Kidney tubule cell (primary cell): Measurements from ENCODE around the gene GPR137B.

Experiments
- DNase-seq: peaks from one replicate; pipeline ENCODE4 v3.0.0-alpha.2; 2018; ENCODE audit warnings: low spot score

The GPR137B gene

GRCh38 chr1:236200925-236201324, 58.6 kb downstream of the GPR137B start:
- no peak for DNase-seq

DNA sequence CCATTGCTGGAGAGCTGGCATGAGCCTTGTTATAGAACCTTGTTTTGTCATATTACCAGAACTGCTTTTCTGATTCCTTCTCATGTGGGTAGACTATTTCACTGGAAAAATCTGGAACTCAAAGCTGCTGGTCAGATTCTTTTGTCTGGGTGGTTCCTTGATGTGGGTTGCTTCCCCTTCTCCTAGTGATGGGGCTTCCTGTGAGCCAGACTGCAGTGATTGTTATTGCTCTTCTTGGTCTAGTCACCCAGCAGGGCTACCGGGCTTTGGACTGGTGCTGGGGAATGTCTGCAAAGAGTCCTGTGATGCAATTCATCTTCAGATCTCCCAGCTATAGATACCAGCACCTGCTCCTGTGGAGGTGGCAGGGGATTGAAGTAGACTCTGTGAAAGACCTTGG, 59.4 kb downstream of the GPR137B start:
- no peak for DNase-seq

DNA sequence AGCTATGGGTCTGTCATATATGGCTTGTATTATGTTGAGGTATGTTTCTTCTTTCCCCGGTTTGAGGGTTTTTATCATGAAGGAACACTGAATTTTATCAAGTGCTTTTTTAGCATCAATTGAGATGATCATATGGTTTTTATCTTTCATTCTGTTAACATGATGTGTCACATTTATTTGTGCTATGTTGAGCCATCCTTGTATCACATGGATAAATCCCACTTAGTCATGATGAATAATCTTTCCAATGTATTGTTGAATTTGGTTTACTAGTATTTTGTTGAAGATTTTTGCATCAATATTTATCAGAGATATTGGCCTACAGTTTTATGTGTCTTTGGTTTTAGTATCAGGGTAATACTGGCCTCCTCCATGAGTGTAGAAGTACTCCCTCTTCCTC, 61.7 kb downstream of the GPR137B start:
- no peak for DNase-seq

DNA sequence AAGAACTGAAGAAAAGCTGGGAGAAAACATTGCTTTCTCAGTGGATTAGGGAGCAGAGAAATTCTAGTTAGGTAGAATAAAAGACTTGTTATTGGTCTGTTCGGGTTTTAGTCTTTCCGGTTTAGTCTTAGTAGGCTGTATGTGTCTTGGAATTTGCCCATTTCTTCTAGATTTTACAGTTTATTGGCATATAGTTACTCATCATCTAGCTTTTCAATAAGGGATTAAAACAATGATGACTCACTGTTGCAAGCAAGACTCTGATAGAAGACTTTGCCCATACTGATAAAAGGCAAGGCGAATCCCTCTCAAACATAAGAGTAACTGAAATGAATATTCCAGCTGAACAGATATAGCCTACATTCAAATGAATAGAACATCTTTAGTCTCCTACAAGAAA, 62.3 kb downstream of the GPR137B start:
- DNase-seq = no peak

DNA sequence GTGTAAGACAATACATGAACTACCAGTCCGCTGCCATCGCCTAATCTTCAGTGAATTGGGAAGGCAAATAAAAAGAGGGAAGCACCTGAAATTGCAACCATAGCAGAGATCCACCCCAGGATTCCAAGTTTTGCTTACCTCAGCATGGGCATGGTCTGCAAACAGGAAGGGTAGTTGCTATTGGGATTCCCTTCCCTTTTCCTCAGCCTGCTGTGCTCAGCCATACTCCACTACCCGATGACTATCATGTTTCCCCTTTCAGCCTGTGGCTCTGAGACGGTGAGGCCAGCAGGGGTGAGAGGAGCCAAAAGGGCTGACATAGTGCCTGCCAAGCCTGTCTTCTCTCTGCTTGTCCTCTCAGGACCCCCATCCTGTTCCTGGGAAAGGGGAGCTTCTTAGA, 64.2 kb downstream of the GPR137B start:
- no peak for DNase-seq

DNA sequence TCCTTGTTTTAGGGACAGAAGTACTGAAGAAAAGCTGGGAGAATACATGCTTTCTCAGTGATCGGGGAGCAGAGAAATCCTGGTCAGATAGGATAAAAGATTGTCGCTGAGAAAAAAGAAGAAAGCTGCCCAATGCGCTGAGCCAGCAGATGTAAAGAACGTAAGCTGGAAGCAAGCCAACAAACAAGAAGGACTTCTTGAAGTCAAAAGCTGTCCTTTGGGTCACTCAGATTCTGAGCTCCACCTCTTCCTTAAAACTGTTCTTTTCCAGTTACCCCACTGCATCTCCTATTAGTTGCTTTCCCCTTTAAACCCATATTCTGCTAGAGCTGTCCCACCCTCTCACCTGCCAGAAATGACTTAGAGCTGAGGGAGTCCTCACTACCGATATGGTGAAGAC, 64.8 kb downstream of the GPR137B start:
- no peak for DNase-seq

- no peak for DNase-seq
Observed at GRCh38 chr1:236207569-236207968, 65.2 kb downstream of the GPR137B start.

DNA sequence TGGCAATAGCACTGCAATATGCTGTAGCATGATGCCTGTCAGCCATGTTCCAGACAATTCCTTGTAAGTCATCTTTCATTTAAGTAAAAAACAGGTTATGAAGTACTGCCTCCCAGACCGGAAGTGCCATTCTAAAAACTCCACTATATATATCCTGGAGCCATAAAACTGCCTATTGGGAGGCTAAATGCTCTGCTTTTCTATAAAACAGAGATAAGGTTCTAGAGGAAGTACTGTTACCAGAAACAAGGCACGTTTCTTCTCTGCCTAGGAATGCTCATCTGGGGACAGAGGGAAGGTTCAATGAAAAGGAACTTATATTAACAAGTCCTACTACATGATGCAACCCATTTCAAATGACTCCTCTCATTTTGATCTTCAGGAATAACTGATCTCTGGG, 66.8 kb downstream of the GPR137B start:
- DNase-seq = no peak

GRCh38 chr1:236209713-236210112, 67.4 kb downstream of the GPR137B start:
- no peak for DNase-seq

- DNase-seq = no peak
Observed at GRCh38 chr1:236211815-236212214, 69.5 kb downstream of the GPR137B start.

DNA sequence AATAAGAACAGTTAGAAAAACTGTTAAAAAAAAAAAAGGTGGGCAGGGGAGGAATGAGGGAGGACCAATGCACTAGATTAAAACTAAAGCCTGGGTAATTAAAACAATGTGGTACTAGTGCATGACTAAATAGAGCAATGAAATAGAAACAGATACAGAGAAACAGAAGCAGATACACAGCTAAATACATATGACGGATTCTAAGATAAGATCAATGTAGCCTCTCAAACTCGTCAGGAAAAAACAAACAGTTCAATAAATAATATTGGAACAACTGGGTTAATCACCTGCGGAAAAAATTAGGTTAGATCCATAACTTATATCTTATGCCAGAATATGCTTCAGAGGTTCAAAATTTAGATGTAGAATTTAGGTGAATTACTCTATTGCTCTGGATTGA, 71.2 kb downstream of the GPR137B start:
- DNase-seq = no peak

DNA sequence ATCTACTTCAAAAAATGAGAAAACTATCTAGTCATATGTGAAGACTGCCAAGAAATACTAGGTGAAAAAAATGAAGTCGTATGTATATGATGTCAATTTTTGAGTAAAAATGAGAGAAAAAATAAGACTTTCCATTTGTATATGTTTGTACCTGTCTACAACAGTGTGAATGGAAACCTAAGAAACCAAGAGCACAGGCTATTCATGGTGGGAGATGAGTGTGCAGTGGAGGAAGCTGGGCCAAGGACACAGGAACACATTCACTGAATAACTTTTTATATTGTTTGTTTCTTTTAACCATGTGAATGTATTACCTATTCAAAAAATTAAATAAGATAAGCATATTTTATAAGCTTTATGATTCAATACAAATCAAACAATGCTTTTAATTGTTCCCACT, 72.4 kb downstream of the GPR137B start:
- DNase-seq = no peak

DNA sequence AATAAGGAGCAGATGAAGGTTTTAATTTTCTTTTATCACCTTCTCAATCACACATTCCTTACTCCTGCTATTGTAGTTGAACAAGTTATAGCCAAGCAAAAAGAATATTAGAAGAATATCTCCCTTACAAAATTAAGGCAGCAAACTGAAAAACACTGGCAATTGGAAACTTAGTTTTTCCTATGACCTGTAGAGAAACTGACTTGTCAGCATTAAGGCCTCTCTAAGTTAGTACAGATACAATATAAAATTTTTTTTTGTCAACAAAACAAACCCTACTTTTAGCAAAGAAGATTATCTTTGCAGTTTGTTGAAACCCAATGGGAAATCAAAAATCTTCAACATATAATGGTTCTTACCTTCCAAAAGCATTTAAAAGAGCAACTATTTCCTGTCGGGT, 78.1 kb downstream of the GPR137B start:
- no peak for DNase-seq

GRCh38 chr1:236222632-236223031, 80.3 kb downstream of the GPR137B start:
- no peak for DNase-seq

GRCh38 chr1:236228411-236228810, 86.1 kb downstream of the GPR137B start:
- no peak for DNase-seq

- DNase-seq = peak; percentile 9
Observed at GRCh38 chr1:236235116-236235515, 92.8 kb downstream of the GPR137B start.

- no peak for DNase-seq
Observed at GRCh38 chr1:236239092-236239585, 96.8 kb downstream of the GPR137B start.

DNA sequence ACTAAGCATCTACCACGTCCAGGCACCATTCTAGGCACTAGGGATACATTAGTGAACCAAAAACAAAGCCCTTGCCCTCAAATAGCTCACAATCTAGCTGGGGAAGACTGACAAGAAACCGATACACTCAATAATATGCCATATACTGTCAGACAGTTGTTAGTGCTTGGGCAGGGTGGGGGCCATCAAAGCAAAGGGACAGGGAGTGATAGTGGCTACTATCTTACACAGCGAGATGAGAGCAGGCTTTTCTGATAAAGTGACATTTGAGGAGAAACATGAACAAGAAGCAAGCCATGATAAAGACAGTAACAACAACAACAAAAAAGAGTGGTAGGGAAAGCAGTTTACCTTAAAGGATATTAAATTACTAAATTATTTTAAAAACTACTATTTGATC, 98.3 kb downstream of the GPR137B start:
- no peak for DNase-seq

DNA sequence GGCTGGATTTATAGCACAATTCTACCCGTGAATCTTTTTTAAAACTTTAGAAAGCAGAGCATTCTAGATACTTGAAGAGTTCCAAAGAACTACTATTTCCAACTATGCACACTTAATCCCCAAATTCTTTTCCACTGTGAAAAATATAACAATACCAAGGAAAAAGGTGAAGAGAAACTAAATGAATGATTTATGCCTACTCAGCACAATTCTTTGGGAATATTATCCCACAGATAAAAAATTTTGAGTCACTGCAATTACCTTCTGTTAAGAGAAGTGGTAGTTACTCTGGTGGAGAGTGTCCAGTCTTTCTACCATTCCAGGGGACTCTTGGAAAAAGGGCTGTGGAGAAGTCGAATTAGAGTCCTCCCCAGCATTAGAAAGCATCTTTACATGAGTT, 100.2 kb downstream of the GPR137B start:
- no peak for DNase-seq

DNA sequence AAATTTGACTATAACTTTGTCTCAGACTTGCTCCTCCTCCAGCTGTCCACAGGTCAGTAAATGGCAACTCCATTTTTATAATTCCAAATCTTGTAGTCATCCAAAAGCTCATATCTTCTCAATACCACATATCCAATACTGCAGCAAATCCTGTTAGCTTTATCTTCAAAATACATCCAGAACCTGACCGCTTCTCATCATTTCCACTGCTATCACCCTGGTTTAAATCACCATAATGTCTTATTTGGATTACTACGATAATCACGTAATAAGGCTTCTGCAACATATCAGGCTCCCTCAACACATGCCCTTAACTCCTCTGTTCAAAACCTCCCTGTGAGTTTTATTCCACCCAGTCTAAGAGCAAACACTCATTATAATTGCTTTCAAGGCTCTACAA, 104.9 kb downstream of the GPR137B start:
- DNase-seq = no peak

DNA sequence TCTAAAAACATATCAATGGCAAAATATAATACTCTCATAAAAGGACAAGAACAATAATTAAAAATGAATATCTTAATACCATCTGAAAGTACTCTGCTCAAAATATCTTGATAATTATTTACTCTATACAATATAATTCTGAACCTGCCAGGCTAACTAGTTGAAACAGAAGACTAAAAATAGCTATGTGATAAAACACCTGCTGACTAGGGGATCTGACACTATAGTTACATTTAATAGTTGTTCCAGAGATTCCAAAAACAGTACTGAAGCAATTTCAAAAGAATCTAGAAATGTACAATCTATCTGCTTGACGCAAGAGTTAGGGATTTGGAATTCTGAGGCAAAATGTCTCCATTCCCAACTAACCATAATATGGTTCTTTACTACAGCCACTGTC, 109.2 kb downstream of the GPR137B start:
- DNase-seq = no peak

DNA sequence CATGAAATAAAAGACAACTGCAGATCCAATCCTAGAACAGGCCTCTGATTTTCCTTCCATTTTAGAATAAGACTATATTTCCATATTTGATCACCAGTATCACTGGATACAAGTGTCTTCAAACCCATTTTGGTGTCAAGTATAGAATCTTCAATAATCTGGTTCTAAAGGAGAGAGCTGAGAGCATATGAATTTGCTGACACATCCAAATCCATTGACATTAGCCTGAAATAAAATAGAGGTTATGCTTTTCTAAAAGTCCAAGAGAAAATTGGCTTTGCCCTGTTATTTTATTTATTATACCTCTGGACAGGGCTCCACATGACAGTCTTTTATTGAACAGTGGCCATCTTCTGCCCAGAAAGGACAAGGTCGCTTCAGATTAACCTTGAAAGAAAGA, 110.8 kb downstream of the GPR137B start:
- DNase-seq = no peak

DNA sequence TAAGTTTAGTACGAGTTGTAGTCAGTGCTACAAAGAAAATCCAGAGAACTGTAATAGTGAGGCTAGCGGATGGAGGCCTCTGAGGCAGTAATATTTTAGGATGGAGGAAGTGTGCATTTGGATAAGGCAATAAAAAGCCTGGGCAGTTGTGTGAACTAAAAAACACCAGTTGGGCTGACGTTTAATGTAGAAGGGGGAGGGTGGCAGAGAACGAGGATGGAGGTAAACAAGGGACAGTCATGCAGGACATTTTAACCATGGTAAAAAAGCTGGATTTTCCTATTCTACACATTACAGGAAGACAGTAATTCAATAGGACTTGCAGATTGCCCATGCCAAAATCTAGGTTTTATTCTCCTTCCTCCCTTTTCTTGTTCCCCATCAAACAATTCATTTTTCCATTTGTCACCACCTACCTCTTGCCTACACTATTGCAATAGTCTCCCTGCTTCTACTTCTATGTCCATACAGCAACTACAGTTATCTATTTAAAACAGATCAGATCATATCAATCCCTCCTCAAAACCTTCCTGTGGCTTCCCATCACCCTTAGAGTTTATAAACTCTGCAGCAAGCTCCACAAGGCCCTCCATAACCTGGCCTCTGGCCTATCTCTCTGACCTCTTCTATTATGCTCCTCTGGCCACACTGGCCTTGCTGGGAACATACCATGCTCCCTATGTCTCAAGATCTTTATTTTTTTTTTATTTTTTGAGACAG, 111.7 kb downstream of the GPR137B start:
- no peak for DNase-seq

DNA sequence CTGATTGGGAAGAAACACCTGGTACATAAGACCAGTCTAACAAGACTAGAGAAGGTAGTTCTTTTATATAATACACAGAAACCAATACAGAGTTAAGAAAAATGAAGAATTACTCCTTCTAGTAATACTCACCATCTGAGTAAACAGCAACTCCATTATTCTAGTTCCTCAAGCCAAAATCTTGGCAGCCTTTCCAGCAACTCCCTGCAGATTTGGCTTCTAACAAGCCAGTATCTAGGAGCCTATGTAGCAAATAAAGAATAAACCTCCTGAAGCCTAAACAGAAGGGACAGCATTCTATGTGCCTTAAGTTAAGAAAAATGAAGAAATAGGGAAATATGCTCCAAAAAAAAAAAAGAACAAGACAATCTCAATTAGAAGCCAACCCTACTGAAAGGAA, 114.9 kb downstream of the GPR137B start:
- DNase-seq = no peak
